SK-N-MC (cell line): ENCODE data around the gene PPIL3.
"Not testable (repeated sequence)": the region's sequence is repeated elsewhere in the genome, so short reads cannot be mapped to it uniquely, and the experiment has no call there.

Source experiments
- DNase-seq: peaks from one replicate; pipeline ENCODE4 v3.0.0-alpha.2; 2011; ENCODE audit warnings: low read depth, low spot score
- H3K27ac ChIP-seq: fragments of 200-600 bp; sonication (generic); 2 replicates; pipeline ENCODE4 v1.5.1; 2016; ENCODE audit warnings: mixed run types
- H3K36me3 ChIP-seq: fragments of 200-600 bp; sonication (generic); 2 replicates; pipeline ENCODE4 v1.6.1; 2017; ENCODE audit warnings: antibody characterized with exemption, low read length, mixed read lengths; ENCODE audit not compliant: insufficient read depth
- H3K4me3 ChIP-seq: fragments of 200-600 bp; sonication (generic); 2 replicates; pipeline ENCODE4 v1.5.1; 2016
- H3K9ac ChIP-seq: fragments of 200-600 bp; sonication (generic); 2 replicates; pipeline ENCODE4 v1.8.0; 2017; ENCODE audit warnings: mixed run types, mixed read lengths; ENCODE audit not compliant: insufficient read length
- H3K9me3 ChIP-seq: fragments of 200-600 bp; sonication (generic); 2 replicates; pipeline ENCODE4 v1.6.1; 2017; ENCODE audit warnings: low read depth, mild to moderate bottlenecking, antibody characterized with exemption, low read length, moderate library complexity, mixed read lengths
- EZH2 ChIP-seq: fragments of 200-600 bp; sonication (generic); IDR thresholded peaks from one replicate; pipeline ENCODE4 v1.6.1; 2017; ENCODE audit warnings: antibody characterized with exemption
- FOXP2 ChIP-seq: optimal IDR thresholded peaks from 2 replicates; pipeline ENCODE3; 2011; ENCODE audit warnings: mild to moderate bottlenecking, moderate library complexity; ENCODE audit not compliant: insufficient read depth; ENCODE audit errors: extremely low read length, control extremely low read depth
- POLR2AphosphoS5 ChIP-seq: IDR thresholded peaks from 2 replicates; pipeline ENCODE4 v1.6.1; 2012; ENCODE audit warnings: mild to moderate bottlenecking, low read depth, low read length, borderline replicate concordance

Gene PPIL3

GRCh38 chr2:200901459-200902072 lies 12.7 kb upstream of the PPIL3 start:
- no peak overlapping the region for H3K4me3 ChIP-seq
- 0 out of 2 replicates have a peak overlapping the region, but pooled peaks have one; percentile 5 for H3K27ac ChIP-seq
- no peaks in the 10 kb centered on the region for H3K9me3 ChIP-seq
- peak; percentile 84 for DNase-seq
- no peak for TF ChIP-seq EZH2
- no peak for TF ChIP-seq FOXP2
- no peak overlapping the region for H3K9ac ChIP-seq
- peaks cover 83% of the 10 kb centered on the region for H3K36me3 ChIP-seq

- Histone ChIP-seq H3K9ac (no peak overlapping the region), H3K36me3 (peaks cover 92% of the 10 kb centered on the region), H3K9me3 (no peaks in the 10 kb centered on the region), H3K27ac (no peak overlapping the region), H3K4me3 (no peak overlapping the region)
- no peak for DNase-seq
- TF ChIP-seq POLR2AphosphoS5 (no peak), EZH2 (no peak), FOXP2 (no peak)
These were observed 10.6 kb upstream of the PPIL3 start for GRCh38 chr2:200899482-200899881.

GRCh38 chr2:200881715-200882249 lies 7.1 kb downstream of the PPIL3 start:
- not testable (repeated sequence) for H3K27ac ChIP-seq, H3K9me3 ChIP-seq, DNase-seq, H3K4me3 ChIP-seq, H3K9ac ChIP-seq
- peaks cover 54% of the 10 kb centered on the region for H3K36me3 ChIP-seq

GRCh38 chr2:200878289-200878880 lies 10.5 kb downstream of the PPIL3 start:
- H3K36me3 ChIP-seq: peaks cover 57% of the 10 kb centered on the region

GRCh38 chr2:200877443-200877842 lies 11.4 kb downstream of the PPIL3 start:
- DNase-seq: no peak
- peaks cover 55% of the 10 kb centered on the region for H3K36me3 ChIP-seq
- no peak overlapping the region for H3K4me3 ChIP-seq
- no peak overlapping the region for H3K9ac ChIP-seq
- H3K9me3 ChIP-seq: no peaks in the 10 kb centered on the region
- TF ChIP-seq EZH2: no peak
- TF ChIP-seq FOXP2: no peak
- no peak for TF ChIP-seq POLR2AphosphoS5
- H3K27ac ChIP-seq: no peak overlapping the region

More at GRCh38 chr2:200878289-200878880, 10.5 kb downstream of the PPIL3 start:
- TF ChIP-seq EZH2: no peak
- no peak for TF ChIP-seq FOXP2
- TF ChIP-seq POLR2AphosphoS5: no peak
- H3K4me3 ChIP-seq: no peak overlapping the region
- H3K9ac ChIP-seq: no peak overlapping the region
- no peak overlapping the region for H3K27ac ChIP-seq
- no peak for DNase-seq
- H3K9me3 ChIP-seq: no peaks in the 10 kb centered on the region

- DNase-seq: no peak
- H3K9me3 ChIP-seq: no peaks in the 10 kb centered on the region
- H3K4me3 ChIP-seq: no peak overlapping the region
- no peak overlapping the region for H3K9ac ChIP-seq
- TF ChIP-seq FOXP2 (no peak), EZH2 (no peak), POLR2AphosphoS5 (no peak)
- H3K27ac ChIP-seq: no peak overlapping the region
- H3K36me3 ChIP-seq: peaks cover 36% of the 10 kb centered on the region
These were observed 15.3 kb downstream of the PPIL3 start for GRCh38 chr2:200873560-200873959.

- Histone ChIP-seq H3K9ac (no peak overlapping the region), H3K36me3 (peaks cover 33% of the 10 kb centered on the region), H3K9me3 (no peaks in the 10 kb centered on the region), H3K27ac (peak overlapping the region; percentile 52; the same call in 1 of the 2 replicates), H3K4me3 (no peak overlapping the region)
- TF ChIP-seq EZH2 (no peak), FOXP2 (no peak), POLR2AphosphoS5 (no peak)
- DNase-seq: no peak
These were observed 17.7 kb downstream of the PPIL3 start for GRCh38 chr2:200871151-200871550.

GRCh38 chr2:200869014-200869413 lies 19.9 kb downstream of the PPIL3 start:
- Histone ChIP-seq H3K9ac (no peak overlapping the region), H3K9me3 (no peaks in the 10 kb centered on the region), H3K4me3 (no peak overlapping the region), H3K27ac (no peak overlapping the region), H3K36me3 (peaks cover 16% of the 10 kb centered on the region)
- DNase-seq: no peak
- TF ChIP-seq EZH2 (no peak), POLR2AphosphoS5 (no peak), FOXP2 (no peak)
